Transverse colon (tissue), 4 donors: ENCODE data around the gene C16orf54. TPM values are rescaled to one million over a fixed set of nuclear protein-coding genes. Genes with fewer than 3 reads are reported as not detected.
"Not testable (repeated sequence)": the region's sequence is repeated elsewhere in the genome, so short reads cannot be mapped to it uniquely, and the experiment has no call there.

ENCODE experiments used
- DNase-seq: peaks from one replicate; pipeline ENCODE4 v3.0.0-alpha.2; 2019
- H3K27ac ChIP-seq, 4 donors: fragments of 200-600 bp; sonication (generic); 2 replicates each; pipeline ENCODE4 v1.5.1; 2016 to 2018; ENCODE audit warnings: inconsistent platforms in 4 of 4
- H3K27me3 ChIP-seq: fragments of 200-600 bp; sonication (generic); 2 replicates; pipeline ENCODE4 v1.5.1; 2017; ENCODE audit warnings: inconsistent platforms
- H3K36me3 ChIP-seq, 4 donors: fragments of 200-600 bp; sonication (generic); 2 replicates each; pipeline ENCODE4 v1.5.1; 2017 to 2019; ENCODE audit warnings: inconsistent platforms in 4 of 4
- H3K4me1 ChIP-seq, 4 donors: fragments of 200-600 bp; sonication (generic); 2 replicates each; pipeline ENCODE4 v1.5.1; 2017 to 2020; ENCODE audit warnings: inconsistent platforms in 4 of 4
- H3K4me3 ChIP-seq, 4 donors: fragments of 200-600 bp; sonication (generic); 1 replicate in 1 of 4; 2 replicates in 3 of 4; pipeline versions ENCODE4 v1.5.1 to v1.6.1; 2017 to 2019; ENCODE audit warnings: inconsistent platforms in 4 of 4
- H3K9me3 ChIP-seq, 2 donors: fragments of 200-600 bp; sonication (generic); 2 replicates each; pipeline ENCODE4 v1.5.1; 2017 to 2019; ENCODE audit warnings: inconsistent platforms in 2 of 2
- CTCF ChIP-seq, 5 experiments: fragments of 200-600 bp in 3 of 5; fragments of 450-650 bp in 2 of 5; sonication (generic) in 3 of 5; IDR thresholded peaks; 1 replicate in 2 of 5; 2 replicates in 3 of 5; pipeline ENCODE4 v1.5.1; 2016 to 2017; ENCODE audit warnings: antibody characterized with exemption in 5 of 5, inconsistent platforms in 3 of 5, mild to moderate bottlenecking in 2 of 5, moderate library complexity in 1 of 5
- EP300 ChIP-seq: sonication (generic); formaldehyde crosslinking; IDR thresholded peaks from one replicate; pipeline ENCODE4 v1.6.1; 2017; ENCODE audit warnings: antibody characterized with exemption, low read depth
- POLR2A ChIP-seq: fragments of 450-650 bp; IDR thresholded peaks from one replicate; pipeline ENCODE4 v1.6.1; 2016; ENCODE audit warnings: antibody characterized with exemption, mild to moderate bottlenecking, moderate library complexity
- POLR2AphosphoS5 ChIP-seq, 3 donors: sonication (generic); formaldehyde crosslinking; IDR thresholded peaks; one replicate each; pipeline ENCODE4 v1.6.1; 2016; ENCODE audit warnings: antibody characterized with exemption in 3 of 3
- WGBS, 2 donors: methylation state at CpG; one replicate each; pipeline ENCODE4 v1.1.5; 2018; ENCODE audit warnings: low coverage in 1 of 2; 5-methylcytosine and 5-hydroxymethylcytosine counted together
- in situ Hi-C, 4 donors: fragments of 200-750 bp; cut with MboI; loops; one replicate each; pipeline versions ENCODE4 v1.15.0 to v1.15.1; 2017; ENCODE audit warnings: low sequenced_read_pairs in 3 of 4, low pct_ligation_motif_present in 1 of 4, low pct_unique_long_range_greater_than_20kb in 1 of 4
- intact Hi-C: fragments of 100-400 bp; cut with DNase I; formaldehyde crosslinking; loops from one replicate; pipeline ENCODE4 v1.15.1; 2023; ENCODE audit warnings: low total_unique reads
- total RNA-seq, 4 donors: library from RNA; depleted of rRNA; stranded (reverse); fragments of >200 nt; gene quantifications; one replicate each; pipeline ENCODE4 v1.1.0, GENCODE V29; 2016

C16orf54 gene
- total RNA-seq, 4 donors from 2014 or later, result 3.0 to 8.2 (median 3.8) TPM; not detected in 1

GRCh38 chr16:29777576-29778350, 32.0 kb upstream of the C16orf54 start, which contains the start of gene ZG16:
ZG16 (plus strand) TSS chr16:29778256; CDS start chr16:29779267, 1,011 bp downstream.
- Histone ChIP-seq H3K27ac (peak within 1 kb of the TSS in 3 of 4 donors; percentile 8 to 45 (median 21)), H3K9me3 (no peaks in the 10 kb centered on the region), H3K27me3 (no peaks in the 10 kb centered on the region), H3K4me1 (no peaks in the 10 kb centered on the region), H3K4me3 (peak within 1 kb of the TSS in 2 of 4 donors; percentile 15 to 26), H3K36me3 (no peaks in the 10 kb centered on the region)
- in situ Hi-C loops, result no loop called here
- intact Hi-C loops, result no loop called here
- no peak for DNase-seq
- 68 to 81% methylated on average over 2 to 10 of the region's 10 CpGs for WGBS, 2 donors
- TF ChIP-seq POLR2A (peak; percentile 50), POLR2AphosphoS5 (IDR thresholded peaks at IDR 0.05) (peak in 1 of 3 donors; percentile 11), CTCF (IDR thresholded peaks at IDR 0.05) (no peak), EP300 (no peak)

DNA sequence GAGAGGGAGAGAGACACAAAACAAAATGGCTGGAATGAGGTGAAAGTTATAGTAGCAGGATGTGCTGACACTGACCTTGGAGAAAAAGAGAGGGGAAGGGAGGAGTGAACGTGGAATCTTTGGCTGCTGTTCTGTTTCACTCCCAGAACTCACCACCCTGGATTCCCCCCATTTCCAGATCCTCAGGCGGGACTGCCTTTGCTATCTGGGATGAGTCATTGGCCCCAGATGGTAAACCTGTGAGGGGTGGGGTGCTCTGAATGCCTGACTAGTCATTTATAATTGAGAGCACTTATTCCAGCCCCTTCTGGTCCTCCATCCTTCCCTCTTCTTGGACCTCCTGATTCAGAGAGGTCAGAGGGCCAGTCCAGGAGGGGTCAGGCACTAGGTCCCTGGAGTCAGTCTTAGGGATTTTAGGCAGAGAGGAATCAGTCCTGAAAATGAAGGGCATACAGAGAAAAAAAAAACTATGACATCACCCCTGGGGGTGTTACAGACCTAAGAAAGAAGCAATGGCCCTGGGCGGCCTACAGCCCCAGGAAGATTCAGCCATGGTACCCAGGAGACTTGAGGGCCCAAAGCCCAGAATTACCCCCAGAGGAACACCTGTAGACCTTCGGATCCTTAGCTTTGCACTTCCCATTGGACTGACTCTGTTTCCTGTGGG, 30.1 kb upstream of the C16orf54 start:
- intact Hi-C loops, result no loop called here
- Histone ChIP-seq H3K27me3 (no peaks in the 10 kb centered on the region), H3K4me1 (peaks cover 0 to 1% (median 0%) of the 10 kb centered on the region in 4 donors), H3K27ac (peak overlapping the region in 1 of 4 donors; percentile 18), H3K4me3 (no peak overlapping the region), H3K9me3 (no peaks in the 10 kb centered on the region), H3K36me3 (no peaks in the 10 kb centered on the region)
- WGBS, 2 donors, result 75% methylated on average over 4 of the region's 4 CpGs; no CpG with 5 or more reads in 1 of the 2 donors
- TF ChIP-seq EP300 (no peak), CTCF (IDR thresholded peaks at IDR 0.05) (no peak), POLR2A (no peak), POLR2AphosphoS5 (IDR thresholded peaks at IDR 0.05) (no peak)
- in situ Hi-C loops, result no loop called here
- DNase-seq, result no peak

DNA sequence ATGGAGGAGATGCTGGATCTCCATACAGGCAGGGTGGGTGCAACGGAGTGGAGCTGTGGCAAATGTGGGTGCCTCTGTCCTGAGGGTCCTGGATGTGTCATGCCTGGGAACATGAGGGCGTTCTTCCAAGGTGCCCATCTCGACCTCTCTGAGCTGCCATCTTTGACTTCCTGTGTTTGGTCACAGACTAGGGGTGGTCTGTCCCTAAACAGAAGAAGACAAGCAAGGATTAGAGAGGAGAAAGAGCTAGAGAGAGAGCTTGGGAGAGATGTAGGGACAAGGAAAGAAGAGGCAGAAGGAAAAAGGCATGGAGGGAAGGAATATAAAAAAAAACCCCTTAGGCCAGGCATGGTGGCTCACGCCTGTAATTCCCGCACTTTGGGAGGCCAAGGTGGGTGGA, 28.9 kb upstream of the C16orf54 start:
- TF ChIP-seq EP300, result no peak
- no peak for TF ChIP-seq POLR2AphosphoS5 (IDR thresholded peaks at IDR 0.05)
- TF ChIP-seq POLR2A, result no peak
- no peak for TF ChIP-seq CTCF (IDR thresholded peaks at IDR 0.05)
- Histone ChIP-seq H3K27ac (no peak overlapping the region), H3K9me3 (no peaks in the 10 kb centered on the region), H3K27me3 (no peaks in the 10 kb centered on the region), H3K4me3 (no peak overlapping the region), H3K36me3 (no peaks in the 10 kb centered on the region), H3K4me1 (peaks cover 0 to 7% (median 3%) of the 10 kb centered on the region in 4 donors)
- in situ Hi-C loops, result no loop called here
- WGBS, 2 donors, result 93 to 96% methylated on average over 5 of the region's 5 CpGs
- DNase-seq, result no peak
- intact Hi-C loops, result no loop called here

DNA sequence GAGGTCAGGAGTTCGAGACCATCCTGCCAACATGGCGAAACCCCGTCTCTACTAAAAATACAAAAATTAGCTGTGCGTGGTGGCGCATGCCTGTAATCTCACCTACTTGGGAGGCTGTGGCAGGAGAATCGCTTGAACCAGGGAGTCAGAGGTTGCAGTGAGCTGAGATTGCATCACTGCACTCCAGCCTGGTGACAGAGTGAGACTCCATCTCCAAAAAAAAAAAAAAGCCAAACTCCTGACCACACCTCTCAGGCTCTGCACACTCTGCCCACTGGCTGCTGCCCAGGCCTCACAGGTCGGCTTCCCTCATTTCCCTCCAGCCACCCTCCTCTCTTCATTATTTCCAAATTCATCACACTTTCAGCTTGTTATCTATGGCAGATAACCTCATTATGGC, 26.5 kb upstream of the C16orf54 start:
- H3K4me1 ChIP-seq, H3K9me3 ChIP-seq, DNase-seq, H3K27me3 ChIP-seq, H3K4me3 ChIP-seq, H3K27ac ChIP-seq, in situ Hi-C loops, H3K36me3 ChIP-seq, intact Hi-C loops: not testable (repeated sequence)
- WGBS, 2 donors, result 93% methylated on average over 7 of the region's 7 CpGs; no CpG with 5 or more reads in 1 of the 2 donors
